Measurements from ENCODE around the gene TRIM24. TPM values are rescaled to one million over a fixed set of nuclear protein-coding genes. Genes with fewer than 3 reads are reported as not detected.
"Not testable (repeated sequence)": the region's sequence is repeated elsewhere in the genome, so short reads cannot be mapped to it uniquely, and the experiment has no call there.

Gene TRIM24
- polyA plus RNA-seq, 1 donor (not counting 4 experiments of a cell fraction or from before 2014, with no cell fraction given), result 7.9 TPM

DNA sequence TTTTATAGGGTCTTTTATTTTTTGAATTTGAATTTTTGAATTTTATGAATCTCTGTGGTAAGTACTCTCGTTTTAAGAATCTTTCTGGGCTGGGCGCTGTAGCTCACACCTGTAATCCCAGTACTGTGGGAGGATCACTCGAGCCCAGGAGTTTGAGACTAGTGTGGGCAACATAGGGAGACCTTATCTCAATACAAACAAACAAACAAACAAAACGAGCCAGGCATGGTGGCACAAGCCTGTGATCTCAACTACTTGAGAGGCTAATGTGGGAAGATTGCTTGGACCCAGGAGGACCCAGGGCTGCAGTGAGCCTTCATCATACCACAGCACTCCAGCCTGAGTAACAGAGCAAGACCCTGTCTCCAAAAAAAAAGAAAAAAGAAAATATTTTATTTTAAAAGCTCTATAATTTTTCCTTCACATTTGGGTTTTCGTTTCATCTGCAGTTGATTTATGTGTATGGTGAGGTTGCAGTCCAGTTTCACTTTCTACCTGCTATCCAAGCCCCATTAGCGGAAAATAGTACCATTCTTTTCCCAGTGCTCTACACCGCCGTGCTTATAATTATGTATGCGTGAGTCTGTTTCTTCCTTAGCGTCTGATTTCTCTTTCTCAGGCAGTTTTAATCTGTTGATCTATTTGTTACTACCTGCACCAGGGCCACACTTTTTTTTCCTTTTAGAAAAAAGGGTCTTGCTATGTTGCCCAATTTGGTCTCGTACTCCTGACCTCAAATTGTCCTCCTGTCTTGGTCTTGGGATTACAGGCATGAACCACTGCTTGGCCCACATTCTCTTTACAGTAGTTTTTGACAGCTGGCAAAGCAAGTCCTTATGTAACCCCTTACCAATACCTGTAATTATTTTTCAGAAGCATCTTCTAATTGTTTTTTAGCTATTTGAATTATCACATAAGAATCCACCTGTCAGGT, 21.7 kb downstream of the TRIM24 start:
- H3K4me3 ChIP-seq (ENCODE audit: control insufficient read depth in 2 of 3, extremely low read depth in 1 of 3, insufficient read depth in 2 of 3, low read depth in 1 of 3, low read length in 3 of 3), result no peak overlapping the region
- no peak overlapping the region for H2AFZ ChIP-seq (ENCODE audit: control insufficient read depth, low read length)
- H3K79me2 ChIP-seq (ENCODE audit: control insufficient read depth, insufficient read depth, low read length), result peaks cover 17% of the 10 kb centered on the region
- no peaks in the 10 kb centered on the region for H4K20me1 ChIP-seq (ENCODE audit: control insufficient read depth, extremely low read depth, insufficient read depth, low read length)
- H3K9ac ChIP-seq (ENCODE audit: control insufficient read depth, extremely low read depth, insufficient read depth, low read length), result no peak overlapping the region
- no peak overlapping the region for H3K27ac ChIP-seq (ENCODE audit: control insufficient read depth, insufficient read depth, low read length)
- FAIRE-seq, result no peak
- no peak for DNase-seq (ENCODE audit: low read depth, low spot score)
- TF ChIP-seq, protein P1, sequence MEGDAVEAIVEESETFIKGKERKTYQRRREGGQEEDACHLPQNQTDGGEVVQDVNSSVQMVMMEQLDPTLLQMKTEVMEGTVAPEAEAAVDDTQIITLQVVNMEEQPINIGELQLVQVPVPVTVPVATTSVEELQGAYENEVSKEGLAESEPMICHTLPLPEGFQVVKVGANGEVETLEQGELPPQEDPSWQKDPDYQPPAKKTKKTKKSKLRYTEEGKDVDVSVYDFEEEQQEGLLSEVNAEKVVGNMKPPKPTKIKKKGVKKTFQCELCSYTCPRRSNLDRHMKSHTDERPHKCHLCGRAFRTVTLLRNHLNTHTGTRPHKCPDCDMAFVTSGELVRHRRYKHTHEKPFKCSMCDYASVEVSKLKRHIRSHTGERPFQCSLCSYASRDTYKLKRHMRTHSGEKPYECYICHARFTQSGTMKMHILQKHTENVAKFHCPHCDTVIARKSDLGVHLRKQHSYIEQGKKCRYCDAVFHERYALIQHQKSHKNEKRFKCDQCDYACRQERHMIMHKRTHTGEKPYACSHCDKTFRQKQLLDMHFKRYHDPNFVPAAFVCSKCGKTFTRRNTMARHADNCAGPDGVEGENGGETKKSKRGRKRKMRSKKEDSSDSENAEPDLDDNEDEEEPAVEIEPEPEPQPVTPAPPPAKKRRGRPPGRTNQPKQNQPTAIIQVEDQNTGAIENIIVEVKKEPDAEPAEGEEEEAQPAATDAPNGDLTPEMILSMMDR (optimal IDR thresholded peaks at IDR 0.05 in 1 of 3, IDR thresholded peaks at IDR 0.05 in 1 of 3, conservative IDR thresholded peaks at IDR 0.05 in 1 of 3; ENCODE audit: extremely low read depth in 1 of 3, insufficient read depth in 2 of 3, low read length in 3 of 3), result no peak
- no peak for TF ChIP-seq EZH2 (IDR thresholded peaks at IDR 0.05; ENCODE audit: low read length)
- no peaks in the 10 kb centered on the region for H3K27me3 ChIP-seq (ENCODE audit: control insufficient read depth, extremely low read depth, insufficient read depth, low read length)
- H3K4me2 ChIP-seq (ENCODE audit: control insufficient read depth, extremely low read depth, insufficient read depth, low read depth, low read length), result no peak overlapping the region
- H3K9me3 ChIP-seq (ENCODE audit: control insufficient read depth, low read depth, low read length), result no peaks in the 10 kb centered on the region
- dilution Hi-C loops (cut with MboI; ENCODE audit: extremely low pct_ligation_motif_present, low sequenced_read_pairs), result no loop called here
- H3K4me1 ChIP-seq (ENCODE audit: control insufficient read depth, extremely low read depth, insufficient read depth, low read length), result no peaks in the 10 kb centered on the region
- no peaks in the 10 kb centered on the region for H3K9me1 ChIP-seq (ENCODE audit: control insufficient read depth, extremely low read depth, insufficient read depth, low read length)
- H3K36me3 ChIP-seq (ENCODE audit: control insufficient read depth in 2 of 2, extremely low read depth in 1 of 2, insufficient read depth in 2 of 2, low read length in 2 of 2), result no peaks in the 10 kb centered on the region

DNA sequence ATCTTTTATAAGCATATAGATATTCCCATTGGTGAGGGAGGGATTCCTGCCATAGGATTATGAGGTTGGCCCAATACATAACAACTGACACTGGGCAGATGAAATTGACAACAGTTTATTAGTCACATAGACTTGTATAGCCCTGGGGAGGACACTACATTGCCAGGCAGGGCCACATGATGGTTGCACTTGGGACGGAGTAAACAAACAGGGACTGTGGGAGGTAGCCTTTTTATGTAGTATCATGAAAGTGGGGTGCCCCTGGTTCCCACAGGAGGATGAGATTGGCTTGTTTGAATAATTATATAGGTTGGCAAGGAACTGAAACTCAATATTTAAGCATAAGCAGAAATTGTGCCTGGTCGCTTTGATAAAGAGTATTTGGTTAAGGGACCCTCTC, 23.5 kb downstream of the TRIM24 start:
- no peaks in the 10 kb centered on the region for H4K20me1 ChIP-seq (ENCODE audit: control insufficient read depth, extremely low read depth, insufficient read depth, low read length)
- H3K4me2 ChIP-seq (ENCODE audit: control insufficient read depth, extremely low read depth, insufficient read depth, low read depth, low read length), result no peak overlapping the region
- no peak overlapping the region for H2AFZ ChIP-seq (ENCODE audit: control insufficient read depth, low read length)
- no peak for FAIRE-seq
- H3K4me1 ChIP-seq (ENCODE audit: control insufficient read depth, extremely low read depth, insufficient read depth, low read length), result no peaks in the 10 kb centered on the region
- H3K9me3 ChIP-seq (ENCODE audit: control insufficient read depth, low read depth, low read length), result no peaks in the 10 kb centered on the region
- no peaks in the 10 kb centered on the region for H3K36me3 ChIP-seq (ENCODE audit: control insufficient read depth in 2 of 2, extremely low read depth in 1 of 2, insufficient read depth in 2 of 2, low read length in 2 of 2)
- H3K4me3 ChIP-seq (ENCODE audit: control insufficient read depth in 2 of 3, extremely low read depth in 1 of 3, insufficient read depth in 2 of 3, low read depth in 1 of 3, low read length in 3 of 3), result no peak overlapping the region
- H3K27me3 ChIP-seq (ENCODE audit: control insufficient read depth, extremely low read depth, insufficient read depth, low read length), result no peaks in the 10 kb centered on the region
- H3K79me2 ChIP-seq (ENCODE audit: control insufficient read depth, insufficient read depth, low read length), result peaks cover 17% of the 10 kb centered on the region
- dilution Hi-C loops (cut with MboI; ENCODE audit: extremely low pct_ligation_motif_present, low sequenced_read_pairs), result no loop called here
- TF ChIP-seq EZH2 (IDR thresholded peaks at IDR 0.05; ENCODE audit: low read length), result no peak
- TF ChIP-seq, protein P1 (optimal IDR thresholded peaks at IDR 0.05 in 1 of 3, IDR thresholded peaks at IDR 0.05 in 1 of 3, conservative IDR thresholded peaks at IDR 0.05 in 1 of 3; ENCODE audit: extremely low read depth in 1 of 3, insufficient read depth in 2 of 3, low read length in 3 of 3), result no peak
- H3K9me1 ChIP-seq (ENCODE audit: control insufficient read depth, extremely low read depth, insufficient read depth, low read length), result no peaks in the 10 kb centered on the region
- H3K27ac ChIP-seq (ENCODE audit: control insufficient read depth, insufficient read depth, low read length), result no peak overlapping the region
- H3K9ac ChIP-seq (ENCODE audit: control insufficient read depth, extremely low read depth, insufficient read depth, low read length), result no peak overlapping the region
- no peak for DNase-seq (ENCODE audit: low read depth, low spot score)

DNA sequence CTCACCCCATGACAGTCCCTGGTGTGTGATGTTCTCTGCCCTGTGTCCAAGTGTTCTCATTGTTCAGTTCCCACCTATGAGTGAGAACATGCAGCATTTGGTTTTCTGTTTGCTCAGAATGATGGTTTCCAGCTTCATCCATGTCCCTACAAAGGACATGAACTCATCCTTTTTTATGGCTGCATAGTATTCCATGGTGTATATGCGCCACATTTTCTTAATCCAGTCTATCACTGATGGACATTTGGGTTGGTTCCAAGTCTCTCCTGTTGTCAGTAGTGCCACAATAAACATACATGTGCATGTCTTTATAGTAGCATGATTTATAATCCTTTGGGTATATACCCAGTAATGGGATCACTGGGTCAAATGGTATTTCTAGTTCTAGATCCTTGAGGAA, 25.4 kb downstream of the TRIM24 start:
- H3K27me3 ChIP-seq (ENCODE audit: control insufficient read depth, extremely low read depth, insufficient read depth, low read length); H3K36me3 ChIP-seq (ENCODE audit: control insufficient read depth in 2 of 2, extremely low read depth in 1 of 2, insufficient read depth in 2 of 2, low read length in 2 of 2); H3K4me2 ChIP-seq (ENCODE audit: control insufficient read depth, extremely low read depth, insufficient read depth, low read depth, low read length); H3K27ac ChIP-seq (ENCODE audit: control insufficient read depth, insufficient read depth, low read length); H4K20me1 ChIP-seq (ENCODE audit: control insufficient read depth, extremely low read depth, insufficient read depth, low read length); H3K9me1 ChIP-seq (ENCODE audit: control insufficient read depth, extremely low read depth, insufficient read depth, low read length); H3K9me3 ChIP-seq (ENCODE audit: control insufficient read depth, low read depth, low read length); H3K9ac ChIP-seq (ENCODE audit: control insufficient read depth, extremely low read depth, insufficient read depth, low read length); H3K4me1 ChIP-seq (ENCODE audit: control insufficient read depth, extremely low read depth, insufficient read depth, low read length); FAIRE-seq; H3K4me3 ChIP-seq (ENCODE audit: control insufficient read depth in 2 of 3, extremely low read depth in 1 of 3, insufficient read depth in 2 of 3, low read depth in 1 of 3, low read length in 3 of 3); dilution Hi-C loops (cut with MboI; ENCODE audit: extremely low pct_ligation_motif_present, low sequenced_read_pairs); H2AFZ ChIP-seq (ENCODE audit: control insufficient read depth, low read length); DNase-seq (ENCODE audit: low read depth, low spot score): not testable (repeated sequence)
- peaks cover 15% of the 10 kb centered on the region for H3K79me2 ChIP-seq (ENCODE audit: control insufficient read depth, insufficient read depth, low read length)
